T-cell (primary cell): Measurements from ENCODE around the gene CDR2. TPM values are rescaled to one million over a fixed set of nuclear protein-coding genes. Genes with fewer than 3 reads are reported as not detected.

Experiments
- ATAC-seq, 4 experiments: fragments of 200-7000 bp in 3 of 4; fragments of 150-1000 bp in 1 of 4; cut with Tn5 transposase; replicated peaks in 1 of 4; 1 replicate in 3 of 4; 2 replicates in 1 of 4; pipeline ENCODE4 v1.10.0; 2021; ENCODE audit warnings: moderate library complexity in 3 of 4, mild to moderate bottlenecking in 2 of 4, moderate number of reproducible peaks in 1 of 4
- CTCF ChIA-PET, 2 donors: fragments of 300-600 bp; sonication (Branson Sonifier 250); formaldehyde crosslinking; loops; one replicate each; lab custom pipeline; 2022; ENCODE audit warnings: antibody characterized with exemption in 2 of 2; lab: Charles Lee
- POLR2A ChIA-PET, 2 donors: fragments of 300-600 bp; sonication (Branson Sonifier 250); formaldehyde crosslinking; loops; one replicate each; lab custom pipeline; 2022; ENCODE audit warnings: antibody characterized with exemption in 2 of 2; lab: Charles Lee
- DNase-seq, 35 experiments: peaks; one replicate each; pipeline versions ENCODE4 v3.0.0 to v3.0.0-alpha.2; 2013 to 2023
- H3K27ac ChIP-seq: one replicate; pipeline ENCODE4 v1.5.1; 2013; ENCODE audit warnings: low read length
- H3K27me3 ChIP-seq, 2 experiments: replicated peaks in 1 of 2; 1 replicate in 1 of 2; 2 replicates in 1 of 2; pipeline versions ENCODE4 v1.6.1 to v1.7.0; 2013; ENCODE audit warnings: low read length in 1 of 2, mixed read lengths in 1 of 2; ENCODE audit not compliant: control insufficient read depth in 2 of 2, insufficient read depth in 2 of 2; ENCODE audit errors: extremely low read depth in 1 of 2
- H3K36me3 ChIP-seq, 2 donors: 1 replicate in 1 of 2; 2 replicates in 1 of 2; pipeline versions ENCODE4 v1.6.1 to v1.7.0; 2013; ENCODE audit warnings: low read length in 1 of 2; ENCODE audit not compliant: control insufficient read depth in 2 of 2, insufficient read depth in 1 of 2; ENCODE audit errors: extremely low read depth in 1 of 2
- H3K4me1 ChIP-seq, 2 experiments: 1 replicate in 1 of 2; 2 replicates in 1 of 2; pipeline versions ENCODE4 v1.6.1 to v1.7.0; 2013; ENCODE audit warnings: low read length in 2 of 2, mixed read lengths in 1 of 2; ENCODE audit not compliant: insufficient read depth in 2 of 2, control insufficient read depth in 1 of 2; ENCODE audit errors: extremely low read depth in 1 of 2
- H3K4me3 ChIP-seq, 2 donors: 1 replicate in 1 of 2; 2 replicates in 1 of 2; pipeline versions ENCODE4 v1.5.1 to v1.7.0; 2013; ENCODE audit warnings: mild to moderate bottlenecking in 2 of 2, low read length in 1 of 2, moderate library complexity in 1 of 2; ENCODE audit not compliant: control insufficient read depth in 1 of 2; ENCODE audit errors: extremely low read depth in 1 of 2
- H3K9me3 ChIP-seq: 2 replicates; pipeline ENCODE4 v1.7.0; 2013
- H3K27ac Mint-ChIP-seq, 2 donors: one replicate each; pipeline ENCODE4 v1.8.0; 2020 to 2021; ENCODE audit warnings: mild to moderate bottlenecking in 2 of 2, mixed read lengths in 2 of 2
- H3K27me3 Mint-ChIP-seq, 2 donors: one replicate each; pipeline ENCODE4 v1.8.0; 2021 to 2022; ENCODE audit warnings: mixed read lengths in 2 of 2
- H3K36me3 Mint-ChIP-seq: one replicate; pipeline ENCODE4 v1.8.0; 2021; ENCODE audit warnings: mixed read lengths
- H3K4me1 Mint-ChIP-seq, 3 donors: one replicate each; pipeline ENCODE4 v1.8.0; 2020 to 2022; ENCODE audit warnings: mixed read lengths in 3 of 3, mild to moderate bottlenecking in 1 of 3
- H3K4me3 Mint-ChIP-seq, 3 donors: one replicate each; pipeline ENCODE4 v1.8.0; 2020 to 2022; ENCODE audit warnings: mild to moderate bottlenecking in 3 of 3, mixed read lengths in 3 of 3, moderate library complexity in 3 of 3
- H3K9me3 Mint-ChIP-seq, 3 donors: one replicate each; pipeline ENCODE4 v1.8.0; 2020 to 2022; ENCODE audit warnings: mixed read lengths in 3 of 3
- WGBS: methylation state at CpG from one replicate; pipeline ENCODE4 v1.1.5; 2013; ENCODE audit warnings: missing lambda C conversion rate; ENCODE audit not compliant: insufficient coverage; 5-methylcytosine and 5-hydroxymethylcytosine counted together
- total RNA-seq, 35 experiments: library from RNA in 6 of 35; stranded (reverse) in 6 of 35; fragments of 120-200 nt in 1 of 35; gene quantifications; one replicate each; pipeline versions ENCODE4 v1.2.1 to v1.2.4 and lab custom pipeline; 2013 to 2026

Gene CDR2
- total RNA-seq, 5 donors from 2014 or later (not counting 1 experiment from before 2014, with no cell fraction given): 58.7 to 97.5 (median 72.6) TPM

DNA sequence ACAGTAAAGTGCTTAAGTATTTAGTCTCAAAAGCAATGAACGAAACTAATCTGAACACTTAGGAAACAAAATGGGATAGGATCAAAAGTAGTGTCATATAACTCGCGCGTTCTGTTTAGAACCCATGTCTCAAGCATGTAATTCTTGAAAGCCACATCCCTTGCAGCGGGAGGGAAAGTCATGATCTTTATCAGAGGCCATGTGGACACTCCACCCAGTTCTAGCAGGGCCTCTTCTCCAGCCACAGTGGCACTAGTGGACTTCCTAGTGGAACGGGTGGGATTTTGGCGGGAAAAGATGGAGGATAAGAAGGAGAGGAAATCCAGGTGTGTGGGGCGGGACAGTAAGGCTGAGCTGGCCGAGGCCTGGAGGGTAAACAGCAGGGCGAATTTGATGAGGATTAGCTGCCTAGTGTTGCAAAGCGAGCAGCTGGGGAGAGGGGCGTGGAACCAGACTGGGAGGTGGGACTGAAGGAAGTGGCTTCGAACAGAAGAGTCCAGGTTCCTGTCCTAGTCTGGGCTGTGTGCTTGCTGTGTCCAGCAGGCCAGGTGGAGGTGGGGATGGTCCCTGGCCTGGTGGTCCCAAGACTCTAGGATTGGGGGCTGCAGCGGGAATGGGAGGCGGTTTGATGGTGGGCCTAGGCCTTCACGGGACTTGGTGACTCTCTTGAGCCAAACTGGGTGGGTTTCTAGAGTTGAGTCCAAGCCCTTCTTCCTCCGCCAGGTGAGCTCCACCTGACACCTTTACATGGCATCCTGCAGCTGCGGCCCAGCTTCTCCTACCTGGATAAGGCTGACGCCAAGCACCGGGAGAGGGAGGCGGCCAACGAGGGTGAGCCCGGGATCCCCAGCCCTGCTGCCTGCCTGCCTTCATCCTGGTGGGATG, 61.3 kb downstream of the CDR2 start:
- Mint-ChIP-seq H3K27me3 (no peaks in the 10 kb centered on the region), H3K9me3 (no peaks in the 10 kb centered on the region), H3K4me1 (no peaks in the 10 kb centered on the region), H3K4me3 (no peak overlapping the region), H3K27ac (no peak overlapping the region), H3K36me3 (peaks cover 40% of the 10 kb centered on the region)
- no peaks in the 10 kb centered on the region for H3K4me1 ChIP-seq
- H3K9me3 ChIP-seq: no peaks in the 10 kb centered on the region
- ATAC-seq (no peak), DNase-seq (no peak)
- WGBS: 98% methylated on average over 14 of the region's 23 CpGs
- ChIA-PET POLR2A (interaction anchor here in 1 of 2 donors (0.5 kb wide), 1 partner anchor 118 kb away, joined by 3 read pairs; no protein-coding TSS in a partner anchor), CTCF (no interaction called here)
- H3K27ac ChIP-seq: no peak overlapping the region
- no peak overlapping the region for H3K4me3 ChIP-seq
- H3K36me3 ChIP-seq: peaks cover 43 to 86% of the 10 kb centered on the region in 2 donors
- H3K27me3 ChIP-seq: no peaks in the 10 kb centered on the region

GRCh38 chr16:22311520-22311919, 62.9 kb downstream of the CDR2 start:
- 100% methylated on average over 2 of the region's 4 CpGs for WGBS

DNA sequence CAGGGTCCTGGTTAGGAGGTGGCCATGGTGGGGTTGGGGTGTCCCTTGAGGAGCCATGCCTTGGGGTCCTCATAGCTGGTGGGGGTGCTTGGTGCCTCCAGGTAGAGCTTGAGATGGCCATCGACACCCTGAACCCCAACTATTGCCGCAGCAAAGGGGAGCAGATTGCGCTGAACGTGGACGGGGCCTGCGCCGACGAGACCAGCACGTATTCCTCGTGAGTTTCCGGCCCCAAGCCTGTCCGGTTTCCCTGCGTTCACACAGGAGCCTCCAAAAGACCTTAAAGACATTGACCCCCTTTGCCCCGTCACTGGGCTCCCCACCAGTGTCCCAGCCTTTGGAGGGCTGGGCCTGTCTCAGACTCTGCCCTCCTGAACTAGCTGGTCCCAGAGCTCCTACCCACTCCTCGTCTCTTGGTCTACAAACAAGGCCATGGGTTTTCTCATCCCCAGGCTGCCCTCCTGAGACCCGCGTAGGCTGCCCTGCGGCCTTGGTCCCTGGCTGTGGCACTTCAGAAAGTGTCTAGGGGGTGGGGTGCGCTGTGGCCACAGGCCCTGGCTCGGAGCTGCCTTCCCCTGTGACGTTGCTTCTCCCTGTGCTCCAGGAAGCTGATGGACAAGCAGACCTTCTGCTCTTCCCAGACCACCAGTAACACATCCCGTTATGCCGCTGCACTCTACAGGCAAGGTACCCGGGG, 65.4 kb downstream of the CDR2 start:
- peaks cover 40 to 87% of the 10 kb centered on the region in 2 donors for H3K36me3 ChIP-seq

More at GRCh38 chr16:22311520-22311919, 62.9 kb downstream of the CDR2 start:
- ChIA-PET POLR2A (interaction anchor here in 1 of 2 donors (0.7 kb wide), 1 partner anchor 303 kb away, joined by 6 read pairs; no protein-coding TSS in a partner anchor), CTCF (interaction anchor here (0.7 to 1.2 kb wide), 2 partner anchors 10 to 139 kb away, joined by 4 to 9 read pairs; no protein-coding TSS in a partner anchor)
- Mint-ChIP-seq H3K9me3 (no peaks in the 10 kb centered on the region), H3K27me3 (no peaks in the 10 kb centered on the region), H3K36me3 (peaks cover 40% of the 10 kb centered on the region), H3K27ac (no peak overlapping the region), H3K4me1 (no peaks in the 10 kb centered on the region), H3K4me3 (no peak overlapping the region)
- no peaks in the 10 kb centered on the region for H3K4me1 ChIP-seq
- peaks cover 34 to 91% of the 10 kb centered on the region in 2 donors for H3K36me3 ChIP-seq
- ATAC-seq (no peak), DNase-seq (no peak)
- no peak overlapping the region for H3K4me3 ChIP-seq
- no peaks in the 10 kb centered on the region for H3K27me3 ChIP-seq
- no peaks in the 10 kb centered on the region for H3K9me3 ChIP-seq
- H3K27ac ChIP-seq: no peak overlapping the region

DNA sequence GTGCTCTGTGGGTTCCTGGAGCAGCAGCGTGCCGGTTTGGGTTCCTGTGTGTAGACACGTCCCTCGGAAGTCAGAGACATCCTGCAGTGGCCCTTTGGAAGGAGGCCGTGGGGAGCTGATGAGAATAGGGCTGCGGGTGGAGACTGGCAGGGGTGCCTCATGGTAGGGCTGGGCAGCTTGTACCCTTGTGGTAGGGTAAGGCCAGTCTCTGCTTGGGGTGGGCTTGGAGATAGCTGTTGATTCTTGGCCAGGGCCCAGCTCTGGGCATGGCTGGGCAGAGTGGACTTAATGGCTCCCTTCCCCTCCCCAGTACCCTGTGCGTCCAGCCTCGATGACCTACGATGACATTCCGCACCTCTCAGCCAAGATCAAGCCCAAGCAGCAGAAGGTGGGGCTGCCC, 66.6 kb downstream of the CDR2 start:
- CTCF ChIA-PET: no interaction called here
- H3K4me3 Mint-ChIP-seq: no peak overlapping the region

More for the DNA sequence above, 65.4 kb downstream of the CDR2 start:
- no peak overlapping the region for H3K4me3 Mint-ChIP-seq
- peaks cover 34% of the 10 kb centered on the region for H3K36me3 Mint-ChIP-seq
- ChIA-PET CTCF (no interaction called here), POLR2A (interaction anchor here in 1 of 2 donors (0.5 kb wide), 1 partner anchor 10 kb away, joined by 6 read pairs; no protein-coding TSS in a partner anchor)
- Histone ChIP-seq H3K27me3 (no peaks in the 10 kb centered on the region), H3K4me3 (no peak overlapping the region), H3K27ac (no peak overlapping the region), H3K4me1 (no peaks in the 10 kb centered on the region), H3K9me3 (no peaks in the 10 kb centered on the region)
- H3K4me1 Mint-ChIP-seq: peaks cover 3 to 12% (median 8%) of the 10 kb centered on the region in 3 donors
- DNase-seq (no peak), ATAC-seq (peak in 1 of 4 experiments; percentile 11)
- no peaks in the 10 kb centered on the region for H3K27me3 Mint-ChIP-seq
- no peak overlapping the region for H3K27ac Mint-ChIP-seq
- no peaks in the 10 kb centered on the region for H3K9me3 Mint-ChIP-seq
- 98% methylated on average over 17 of the region's 24 CpGs for WGBS

DNA sequence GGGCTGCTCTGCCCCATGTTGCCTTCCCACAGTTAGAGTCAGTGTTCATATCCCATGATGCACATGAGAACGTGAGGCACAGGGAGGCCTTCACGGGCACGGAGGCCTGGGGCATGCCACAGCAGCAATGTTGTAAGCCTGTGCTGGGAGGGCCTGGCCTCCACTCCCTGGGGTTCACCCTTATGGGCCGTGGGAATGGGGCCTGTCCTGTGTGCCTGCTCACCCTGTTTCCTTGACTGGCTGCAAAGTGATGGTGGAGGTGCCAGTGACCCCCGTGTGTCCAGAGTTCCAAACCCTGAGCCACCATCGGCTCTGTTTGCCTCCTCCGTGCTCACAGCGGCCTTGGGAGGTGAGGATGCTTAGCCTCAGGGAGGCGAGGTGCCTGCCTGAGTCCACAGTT, 67.6 kb downstream of the CDR2 start:
- peaks cover 29 to 86% of the 10 kb centered on the region in 2 donors for H3K36me3 ChIP-seq
- peaks cover 17 to 24% (median 23%) of the 10 kb centered on the region in 3 donors for H3K4me1 Mint-ChIP-seq
- no peak overlapping the region for H3K27ac ChIP-seq
- no peaks in the 10 kb centered on the region for H3K4me1 ChIP-seq
- no peak overlapping the region for H3K27ac Mint-ChIP-seq
- peaks cover 33% of the 10 kb centered on the region for H3K36me3 Mint-ChIP-seq
- CTCF ChIA-PET: no interaction called here
- no peak for DNase-seq
- POLR2A ChIA-PET: no interaction called here
- H3K9me3 Mint-ChIP-seq: no peaks in the 10 kb centered on the region
- peak in 1 of 4 experiments; percentile 4 for ATAC-seq
- H3K27me3 Mint-ChIP-seq: no peaks in the 10 kb centered on the region
- H3K9me3 ChIP-seq: no peaks in the 10 kb centered on the region
- 94% methylated on average over 8 of the region's 9 CpGs for WGBS
- no peak overlapping the region for H3K4me3 Mint-ChIP-seq
- no peak overlapping the region for H3K4me3 ChIP-seq
- no peaks in the 10 kb centered on the region for H3K27me3 ChIP-seq

More for the DNA sequence above, 66.6 kb downstream of the CDR2 start:
- no peaks in the 10 kb centered on the region for H3K4me1 ChIP-seq
- no peaks in the 10 kb centered on the region for H3K9me3 Mint-ChIP-seq
- POLR2A ChIA-PET: interaction anchor here (0.5 to 0.9 kb wide), 5 partner anchors 106 to 606 kb away, joined by 3 to 10 read pairs (median 5); no protein-coding TSS in a partner anchor
- no peaks in the 10 kb centered on the region for H3K9me3 ChIP-seq
- no peak overlapping the region for H3K4me3 ChIP-seq
- H3K36me3 ChIP-seq: peaks cover 30 to 87% of the 10 kb centered on the region in 2 donors
- DNase-seq (no peak), ATAC-seq (no peak)
- H3K27me3 ChIP-seq: no peaks in the 10 kb centered on the region
- no peaks in the 10 kb centered on the region for H3K27me3 Mint-ChIP-seq
- 83% methylated on average over 4 of the region's 10 CpGs for WGBS
- no peak overlapping the region for H3K27ac Mint-ChIP-seq
- no peak overlapping the region for H3K27ac ChIP-seq
- peaks cover 8 to 18% (median 13%) of the 10 kb centered on the region in 3 donors for H3K4me1 Mint-ChIP-seq
- H3K36me3 Mint-ChIP-seq: peaks cover 32% of the 10 kb centered on the region

DNA sequence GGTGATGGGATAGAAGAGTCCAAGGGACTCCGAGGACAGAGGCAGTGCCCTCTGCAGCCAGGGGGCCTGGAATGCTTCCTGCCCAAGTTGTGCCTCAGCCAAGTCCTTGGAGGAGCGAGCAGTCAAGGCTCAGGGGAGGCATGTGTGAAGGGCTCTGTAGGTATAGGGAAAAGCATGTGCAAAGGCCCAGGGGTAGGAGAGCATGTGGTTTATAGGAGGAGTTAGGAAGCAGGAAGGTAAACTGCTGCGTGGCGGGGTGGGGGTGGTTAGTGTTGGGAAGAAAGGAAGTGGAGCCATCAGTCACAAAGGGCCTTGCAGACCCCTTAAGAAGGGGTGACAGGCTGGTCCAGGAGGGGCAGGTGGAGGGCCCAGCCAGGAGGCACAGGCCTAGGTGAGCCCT, 70.0 kb downstream of the CDR2 start:
- Histone ChIP-seq H3K27ac (no peak overlapping the region), H3K9me3 (no peaks in the 10 kb centered on the region), H3K27me3 (no peaks in the 10 kb centered on the region), H3K4me1 (peaks cover 5 to 18% of the 10 kb centered on the region in 2 experiments), H3K36me3 (peaks cover 20 to 77% of the 10 kb centered on the region in 2 donors), H3K4me3 (no peak overlapping the region)
- Mint-ChIP-seq H3K4me1 (peaks cover 36 to 42% (median 42%) of the 10 kb centered on the region in 3 donors), H3K9me3 (no peaks in the 10 kb centered on the region), H3K27ac (no peak overlapping the region), H3K4me3 (no peak overlapping the region), H3K36me3 (peaks cover 28% of the 10 kb centered on the region), H3K27me3 (no peaks in the 10 kb centered on the region)
- no peak for DNase-seq
- no peak for ATAC-seq
- ChIA-PET CTCF (interaction anchor here in 1 of 2 donors (0.6 kb wide), 2 partner anchors 15 to 127 kb away, joined by 3 to 7 read pairs; no protein-coding TSS in a partner anchor), POLR2A (interaction anchor here in 1 of 2 donors (0.7 kb wide), 1 partner anchor 64 kb away, joined by 4 read pairs; no protein-coding TSS in a partner anchor)
- WGBS: 96% methylated on average over 4 of the region's 4 CpGs
